HCT116 (cell line): ENCODE data around the gene ADD3.

Experiments
- ATF3 ChIP-seq: IDR thresholded peaks from 2 replicates; pipeline ENCODE4 v1.6.1; 2012
- CTCF ChIP-seq, 3 experiments: fragments of 200-600 bp in 1 of 3; sonication (generic) in 1 of 3; IDR thresholded peaks in 2 of 3; conservative IDR thresholded peaks in 1 of 3; 2 replicates each; pipeline ENCODE4 v1.5.1; 2012 to 2017; ENCODE audit warnings: low read depth in 2 of 3, low read length in 2 of 3, antibody characterized with exemption in 1 of 3, borderline replicate concordance in 1 of 3, control low read depth in 1 of 3, mild to moderate bottlenecking in 1 of 3, mixed read lengths in 1 of 3, mixed run types in 1 of 3, moderate library complexity in 1 of 3; ENCODE audit not compliant: insufficient read depth in 1 of 3
- EGR1 ChIP-seq: IDR thresholded peaks from 2 replicates; pipeline ENCODE4 v1.6.1; 2012; ENCODE audit warnings: low read depth
- EZH2 ChIP-seq: fragments of 200-600 bp; sonication (generic); IDR thresholded peaks from 2 replicates; pipeline ENCODE4 v1.6.1; 2017; ENCODE audit warnings: antibody characterized with exemption, mixed run types
- EZH2phosphoT487 ChIP-seq: fragments of 200-600 bp; IDR thresholded peaks from 2 replicates; pipeline ENCODE4 v1.6.1; 2018; ENCODE audit warnings: antibody characterized with exemption, borderline replicate concordance
- POLR2A ChIP-seq: IDR thresholded peaks from 2 replicates; pipeline ENCODE4 v1.7.0; 2011; ENCODE audit warnings: borderline replicate concordance; ENCODE audit not compliant: insufficient read depth, insufficient read length; ENCODE audit errors: extremely low read depth
- POLR2AphosphoS5 ChIP-seq: IDR thresholded peaks from 2 replicates; pipeline ENCODE4 v1.6.1; 2011; ENCODE audit warnings: mild to moderate bottlenecking, low read depth, low read length, moderate library complexity
- SIN3A ChIP-seq: IDR thresholded peaks from 2 replicates; pipeline ENCODE4 v1.6.1; 2012; ENCODE audit warnings: low read depth
- TCF7L2 ChIP-seq: IDR thresholded peaks from 2 replicates; pipeline ENCODE4 v1.7.0; 2011; ENCODE audit warnings: borderline replicate concordance, inconsistent platforms; ENCODE audit not compliant: insufficient read depth, insufficient read length; ENCODE audit errors: extremely low read depth
- TF ChIP-seq, protein P1 (sequence below): IDR thresholded peaks from 2 replicates; pipeline ENCODE4 v1.6.1; 2011; ENCODE audit warnings: mild to moderate bottlenecking, low read length, moderate library complexity; ENCODE audit not compliant: insufficient replicate concordance; ENCODE audit errors: extremely low read depth

DNA sequence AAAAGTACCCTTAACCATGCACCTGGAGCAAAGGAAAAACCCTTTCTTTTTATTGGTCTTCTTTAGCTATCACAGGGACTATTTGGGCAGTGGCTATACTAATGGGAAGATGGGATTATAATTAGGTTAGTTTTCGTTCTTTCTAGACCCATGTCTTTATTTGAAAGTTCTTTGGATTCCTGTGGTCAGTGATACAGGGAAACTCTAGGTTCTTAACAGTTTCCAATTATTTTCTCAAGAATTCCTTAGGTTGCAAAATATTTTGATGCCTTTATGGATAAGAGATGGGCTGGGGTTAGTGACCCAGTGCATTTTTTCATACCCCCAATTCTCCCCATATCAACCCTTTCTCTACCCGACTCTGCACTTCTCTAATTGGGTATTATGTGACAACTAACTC lies 49.0 kb downstream of the ADD3 start:
- TF ChIP-seq CTCF (IDR thresholded peaks at IDR 0.05 in 2 of 3, conservative IDR thresholded peaks at IDR 0.05 in 1 of 3; ENCODE audit: borderline replicate concordance in 1 of 3, insufficient read depth in 1 of 3, low read depth in 2 of 3, low read length in 2 of 3) (no peak), POLR2A (no peak), EZH2phosphoT487 (no peak), POLR2AphosphoS5 (no peak), SIN3A (no peak), EGR1 (no peak), EZH2 (no peak), TCF7L2 (no peak), ATF3 (no peak)
- TF ChIP-seq, protein P1, sequence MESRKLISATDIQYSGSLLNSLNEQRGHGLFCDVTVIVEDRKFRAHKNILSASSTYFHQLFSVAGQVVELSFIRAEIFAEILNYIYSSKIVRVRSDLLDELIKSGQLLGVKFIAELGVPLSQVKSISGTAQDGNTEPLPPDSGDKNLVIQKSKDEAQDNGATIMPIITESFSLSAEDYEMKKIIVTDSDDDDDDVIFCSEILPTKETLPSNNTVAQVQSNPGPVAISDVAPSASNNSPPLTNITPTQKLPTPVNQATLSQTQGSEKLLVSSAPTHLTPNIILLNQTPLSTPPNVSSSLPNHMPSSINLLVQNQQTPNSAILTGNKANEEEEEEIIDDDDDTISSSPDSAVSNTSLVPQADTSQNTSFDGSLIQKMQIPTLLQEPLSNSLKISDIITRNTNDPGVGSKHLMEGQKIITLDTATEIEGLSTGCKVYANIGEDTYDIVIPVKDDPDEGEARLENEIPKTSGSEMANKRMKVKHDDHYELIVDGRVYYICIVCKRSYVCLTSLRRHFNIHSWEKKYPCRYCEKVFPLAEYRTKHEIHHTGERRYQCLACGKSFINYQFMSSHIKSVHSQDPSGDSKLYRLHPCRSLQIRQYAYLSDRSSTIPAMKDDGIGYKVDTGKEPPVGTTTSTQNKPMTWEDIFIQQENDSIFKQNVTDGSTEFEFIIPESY = no peak
